ENCODE measurements around the gene CAPN2. TPM values are rescaled to one million over a fixed set of nuclear protein-coding genes. Genes with fewer than 3 reads are reported as not detected.

The CAPN2 gene
- total RNA-seq, 2 experiments from 2014 or later = not detected

- CTCF ChIA-PET (ENCODE audit: unreplicated experiment) = no interaction called here
- no TSS peak for BruUV-seq (replicated peaks)
Observed at GRCh38 chr1:223716302-223716862, 4.0 kb downstream of the CAPN2 start.

DNA sequence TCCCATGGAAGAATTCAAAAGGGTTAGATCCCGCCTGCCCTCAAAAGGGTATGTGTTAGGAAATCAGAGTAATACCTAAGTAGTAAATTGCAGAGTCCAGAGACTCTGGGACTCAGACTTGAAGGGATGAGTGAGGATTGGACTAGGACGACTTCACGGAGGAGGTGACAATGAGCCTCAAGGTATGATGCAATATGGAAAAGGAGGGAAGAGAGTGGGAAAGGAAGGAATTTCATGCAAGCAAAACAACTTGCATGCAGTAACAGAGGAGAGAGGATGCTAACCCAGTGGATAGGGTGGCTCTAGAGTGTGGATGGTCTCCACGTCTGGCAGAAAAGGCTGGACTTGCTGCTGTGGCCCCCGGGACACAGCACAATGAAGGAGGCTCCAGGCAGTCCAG is 4.8 kb downstream of the CAPN2 start:
- Histone ChIP-seq H2AFZ (ENCODE audit: low read length) (no peak overlapping the region), H3K36me3 (ENCODE audit: insufficient read depth, low read length) (no peaks in the 10 kb centered on the region), H3K79me2 (ENCODE audit: insufficient read depth, low read depth, low read length) (no peaks in the 10 kb centered on the region), H3K9me2 (ENCODE audit: insufficient read depth, low read length) (no peaks in the 10 kb centered on the region), H3K9me3 (ENCODE audit: low read length) (no peaks in the 10 kb centered on the region), H3K4me2 (ENCODE audit: low read length) (no peak overlapping the region), H3K27ac (ENCODE audit: low read depth, low read length, poor library complexity, severe bottlenecking) (no peak overlapping the region), H3K4me3 (ENCODE audit: low read depth, low read length, poor library complexity, severe bottlenecking) (no peak overlapping the region), H3K4me1 (ENCODE audit: insufficient read depth, low read length, poor library complexity, severe bottlenecking) (no peaks in the 10 kb centered on the region), H4K20me1 (ENCODE audit: insufficient read depth, low read length) (no peaks in the 10 kb centered on the region)
- BruUV-seq (replicated peaks) = no TSS peak
- intact Hi-C loops (cut with micrococcal nuclease; ENCODE audit: unreplicated experiment) = no loop called here
- DNase-seq (ENCODE audit: low spot score) = no peak
- POLR2A ChIA-PET = interaction anchor here (0.6 kb wide), 1 partner anchor 1549 kb away, joined by 4 read pairs; no protein-coding TSS in a partner anchor
- CTCF ChIA-PET (ENCODE audit: unreplicated experiment) = no interaction called here
- no peak for TF ChIP-seq CTCF (conservative IDR thresholded peaks at IDR 0.05; ENCODE audit: low read length)
- TF ChIP-seq EZH2phosphoT487 (IDR thresholded peaks at IDR 0.05; ENCODE audit: borderline replicate concordance, low read depth, low read length) = no peak

More at GRCh38 chr1:223716302-223716862, 4.0 kb downstream of the CAPN2 start:
- Histone ChIP-seq H3K9me3 (ENCODE audit: low read length) (no peaks in the 10 kb centered on the region), H3K4me2 (ENCODE audit: low read length) (no peak overlapping the region), H3K4me3 (ENCODE audit: low read depth, low read length, poor library complexity, severe bottlenecking) (no peak overlapping the region), H3K9me2 (ENCODE audit: insufficient read depth, low read length) (no peaks in the 10 kb centered on the region), H4K20me1 (ENCODE audit: insufficient read depth, low read length) (no peaks in the 10 kb centered on the region), H3K27ac (ENCODE audit: low read depth, low read length, poor library complexity, severe bottlenecking) (no peak overlapping the region), H3K79me2 (ENCODE audit: insufficient read depth, low read depth, low read length) (no peaks in the 10 kb centered on the region), H3K36me3 (ENCODE audit: insufficient read depth, low read length) (no peaks in the 10 kb centered on the region), H2AFZ (ENCODE audit: low read length) (no peak overlapping the region), H3K4me1 (ENCODE audit: insufficient read depth, low read length, poor library complexity, severe bottlenecking) (no peaks in the 10 kb centered on the region)
- POLR2A ChIA-PET = interaction anchor here (0.6 to 1.1 kb wide), 2 partner anchors 22 to 1550 kb away, joined by 3 to 4 read pairs; no protein-coding TSS in a partner anchor
- DNase-seq (ENCODE audit: low spot score) = no peak
- TF ChIP-seq CTCF (conservative IDR thresholded peaks at IDR 0.05; ENCODE audit: low read length) (no peak), EZH2phosphoT487 (IDR thresholded peaks at IDR 0.05; ENCODE audit: borderline replicate concordance, low read depth, low read length) (no peak)
- intact Hi-C loops (cut with micrococcal nuclease; ENCODE audit: unreplicated experiment) = no loop called here

GRCh38 chr1:223717695-223718363 is 5.5 kb downstream of the CAPN2 start:
- no peaks in the 10 kb centered on the region for H3K9me3 ChIP-seq (ENCODE audit: low read length)
- no peaks in the 10 kb centered on the region for H3K9me2 ChIP-seq (ENCODE audit: insufficient read depth, low read length)
- ChIA-PET CTCF (ENCODE audit: unreplicated experiment) (no interaction called here), POLR2A (no interaction called here)
- no peak overlapping the region for H3K4me2 ChIP-seq (ENCODE audit: low read length)
- H3K79me2 ChIP-seq (ENCODE audit: insufficient read depth, low read depth, low read length) = no peaks in the 10 kb centered on the region
- no peaks in the 10 kb centered on the region for H3K36me3 ChIP-seq (ENCODE audit: insufficient read depth, low read length)
- H2AFZ ChIP-seq (ENCODE audit: low read length) = no peak overlapping the region
- no peak overlapping the region for H3K4me3 ChIP-seq (ENCODE audit: low read depth, low read length, poor library complexity, severe bottlenecking)
- TF ChIP-seq EZH2phosphoT487 (IDR thresholded peaks at IDR 0.05; ENCODE audit: borderline replicate concordance, low read depth, low read length) (no peak), CTCF (conservative IDR thresholded peaks at IDR 0.05; ENCODE audit: low read length) (no peak)
- intact Hi-C loops (cut with micrococcal nuclease; ENCODE audit: unreplicated experiment) = no loop called here
- no peaks in the 10 kb centered on the region for H3K4me1 ChIP-seq (ENCODE audit: insufficient read depth, low read length, poor library complexity, severe bottlenecking)
- DNase-seq (ENCODE audit: low spot score) = no peak
- H3K27ac ChIP-seq (ENCODE audit: low read depth, low read length, poor library complexity, severe bottlenecking) = no peak overlapping the region
- no peaks in the 10 kb centered on the region for H4K20me1 ChIP-seq (ENCODE audit: insufficient read depth, low read length)
- no TSS peak for BruUV-seq (replicated peaks)

Measured in OCI-LY7 (cell line).